GM20000 (cell line): ENCODE results near the gene CLCNKB.

ENCODE experiments used
- DNase-seq: peaks from one replicate; pipeline ENCODE4 v3.0.0; 2012; ENCODE audit warnings: low spot score
- CTCF ChIP-seq: IDR thresholded peaks from 2 replicates; pipeline ENCODE4 v1.5.1; 2012; ENCODE audit warnings: mild to moderate bottlenecking, control low read depth; ENCODE audit errors: extremely low read depth, missing control alignments

The CLCNKB gene

GRCh38 chr1:16011936-16012589, 31.5 kb upstream of the CLCNKB start:
- DNase-seq = no peak
- TF ChIP-seq CTCF = no peak

DNA sequence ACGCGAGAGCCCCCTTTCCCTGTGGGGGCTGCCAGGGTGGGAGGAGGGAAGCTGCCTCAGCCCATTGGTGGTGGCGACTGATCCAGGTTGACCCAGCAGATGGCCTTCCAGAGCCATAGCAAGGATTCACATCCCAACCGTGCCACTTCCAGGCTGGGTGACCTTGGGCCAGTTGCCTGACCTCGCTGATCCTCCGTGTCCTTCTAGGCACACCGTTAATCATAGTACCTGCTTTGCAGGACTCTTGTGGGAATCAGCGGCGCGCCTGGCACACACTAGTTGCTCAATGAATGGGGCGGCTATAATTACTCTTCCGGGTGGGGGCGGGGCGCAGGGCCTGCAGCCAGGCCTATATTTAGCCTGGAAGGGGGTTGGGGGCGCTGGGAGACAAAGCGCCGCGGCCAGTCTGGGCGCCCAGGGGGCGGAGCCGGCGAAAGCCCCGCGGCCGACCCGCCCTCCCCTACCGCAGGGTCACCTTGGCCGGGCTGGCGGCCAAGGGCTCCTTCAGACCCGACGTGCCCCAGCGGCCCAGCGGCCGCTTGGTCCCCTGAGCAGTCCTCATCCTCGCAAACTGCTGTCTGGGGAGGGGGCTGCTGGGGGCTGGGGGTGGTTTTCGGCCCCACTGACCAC, 30.9 kb upstream of the CLCNKB start:
- TF ChIP-seq CTCF = no peak
- DNase-seq = peak; percentile 71

GRCh38 chr1:16013220-16013907, 30.2 kb upstream of the CLCNKB start:
- peak; percentile 70 for DNase-seq
- no peak for TF ChIP-seq CTCF

DNA sequence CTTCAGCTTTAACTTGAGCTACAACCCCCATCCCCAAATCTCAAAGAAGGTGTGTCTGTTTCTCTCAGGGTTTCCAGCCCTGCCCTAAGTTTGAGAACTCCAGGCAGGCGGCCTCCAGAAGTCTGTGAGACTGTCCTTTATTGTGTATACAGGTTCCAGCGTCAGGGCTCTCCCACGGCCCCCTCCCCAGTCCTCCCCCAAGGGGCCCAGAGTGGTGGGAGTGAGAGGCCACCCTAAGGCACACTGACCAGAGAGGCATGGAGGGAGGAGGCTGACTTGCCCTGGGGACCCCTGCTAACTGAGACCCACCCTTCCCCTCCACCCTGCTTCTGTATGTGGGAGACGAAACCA, 29.7 kb upstream of the CLCNKB start:
- no peak for TF ChIP-seq CTCF
- DNase-seq = no peak

GRCh38 chr1:16014509-16015482, 28.8 kb upstream of the CLCNKB start:
- TF ChIP-seq CTCF = no peak
- no peak for DNase-seq

- DNase-seq = no peak
- TF ChIP-seq CTCF = no peak
Observed at GRCh38 chr1:16015491-16015890, 28.1 kb upstream of the CLCNKB start.
